Liver (tissue), 9 donors: Measurements from ENCODE around the gene TBC1D14. TPM values are rescaled to one million over a fixed set of nuclear protein-coding genes. Genes with fewer than 3 reads are reported as not detected.

Experiments used
- DNase-seq: peaks from one replicate; pipeline ENCODE4 v3.0.0-alpha.2; 2017; ENCODE audit warnings: low spot score
- H3K27ac ChIP-seq, 2 donors: one replicate each; pipeline ENCODE4 v1.7.0; 2013; ENCODE audit warnings: inconsistent platforms in 2 of 2, low read length in 2 of 2, control low read depth in 1 of 2, low read depth in 1 of 2, mild to moderate bottlenecking in 1 of 2
- H3K27me3 ChIP-seq, 4 donors: one replicate each; pipeline versions ENCODE4 v1.6.1 to v1.7.0; 2013; ENCODE audit warnings: low read length in 3 of 4, inconsistent platforms in 1 of 4, mild to moderate bottlenecking in 1 of 4, moderate library complexity in 1 of 4; ENCODE audit not compliant: control insufficient read depth in 4 of 4, insufficient read depth in 4 of 4
- H3K36me3 ChIP-seq, 4 donors: one replicate each; pipeline versions ENCODE4 v1.6.1 to v1.7.0; 2013; ENCODE audit warnings: low read length in 3 of 4, mild to moderate bottlenecking in 3 of 4, low read depth in 1 of 4, moderate library complexity in 1 of 4; ENCODE audit not compliant: control insufficient read depth in 4 of 4, insufficient read depth in 3 of 4
- H3K4me1 ChIP-seq, 4 donors: one replicate each; pipeline versions ENCODE4 v1.6.1 to v1.7.0; 2013; ENCODE audit warnings: low read length in 3 of 4, mild to moderate bottlenecking in 3 of 4, moderate library complexity in 1 of 4; ENCODE audit not compliant: control insufficient read depth in 4 of 4, insufficient read depth in 4 of 4
- H3K4me3 ChIP-seq, 3 donors: one replicate each; pipeline versions ENCODE4 v1.6.1 to v1.7.0; 2013; ENCODE audit warnings: low read length in 3 of 3, control low read depth in 1 of 3, low read depth in 1 of 3, mild to moderate bottlenecking in 1 of 3
- H3K9ac ChIP-seq, 2 donors: one replicate each; pipeline ENCODE4 v1.7.0; 2013; ENCODE audit warnings: low read length in 2 of 2, mild to moderate bottlenecking in 2 of 2, moderate library complexity in 2 of 2, control low read depth in 1 of 2, low read depth in 1 of 2
- H3K9me3 ChIP-seq, 4 donors: one replicate each; pipeline versions ENCODE4 v1.6.1 to v1.7.0; 2013; ENCODE audit warnings: low read length in 3 of 4; ENCODE audit not compliant: control insufficient read depth in 4 of 4
- ATF3 ChIP-seq: IDR thresholded peaks from 2 replicates; pipeline ENCODE4 v1.6.1; 2016; ENCODE audit warnings: antibody characterized with exemption
- FOXA2 ChIP-seq: IDR thresholded peaks from 2 replicates; pipeline ENCODE4 v1.6.1; 2016; ENCODE audit warnings: antibody characterized with exemption
- GABPA ChIP-seq, 2 donors: IDR thresholded peaks in 1 of 2; conservative IDR thresholded peaks in 1 of 2; 2 replicates each; pipeline ENCODE4 v1.6.1; 2016; ENCODE audit warnings: antibody characterized with exemption in 2 of 2, mild to moderate bottlenecking in 1 of 2, moderate library complexity in 1 of 2
- HNF4A ChIP-seq, 2 donors: conservative IDR thresholded peaks; 2 replicates each; pipeline ENCODE4 v1.6.1; 2016; ENCODE audit warnings: antibody characterized with exemption in 2 of 2, mild to moderate bottlenecking in 2 of 2
- HNF4G ChIP-seq: IDR thresholded peaks from 2 replicates; pipeline ENCODE4 v1.6.1; 2016; ENCODE audit warnings: antibody characterized with exemption
- JUND ChIP-seq, 2 donors: IDR thresholded peaks; 2 replicates each; pipeline ENCODE4 v1.6.1; 2016; ENCODE audit warnings: antibody characterized with exemption in 2 of 2
- NR2F2 ChIP-seq: IDR thresholded peaks from 2 replicates; pipeline ENCODE4 v1.6.1; 2016; ENCODE audit warnings: antibody characterized with exemption
- REST ChIP-seq: IDR thresholded peaks from 2 replicates; pipeline ENCODE4 v1.6.1; 2016; ENCODE audit warnings: antibody characterized with exemption, mild to moderate bottlenecking
- RXRA ChIP-seq, 2 donors: IDR thresholded peaks; 2 replicates each; pipeline ENCODE4 v1.6.1; 2017 to 2018; ENCODE audit warnings: antibody characterized with exemption in 2 of 2, mild to moderate bottlenecking in 1 of 2
- SP1 ChIP-seq: IDR thresholded peaks from 2 replicates; pipeline ENCODE4 v1.6.1; 2018; ENCODE audit warnings: antibody characterized with exemption, mild to moderate bottlenecking
- TAF1 ChIP-seq: conservative IDR thresholded peaks from 2 replicates; pipeline ENCODE4 v1.6.1; 2016; ENCODE audit warnings: antibody characterized with exemption, mild to moderate bottlenecking
- YY1 ChIP-seq: IDR thresholded peaks from 2 replicates; pipeline ENCODE4 v1.6.1; 2016; ENCODE audit warnings: antibody characterized with exemption, mild to moderate bottlenecking
- WGBS: extraction: QIAGEN DNeasy Blood & Tissue Kit; methylation state at CpG from one replicate; pipeline ENCODE4 v1.1.7; 2013; 5-methylcytosine and 5-hydroxymethylcytosine counted together
- polyA plus RNA-seq, 2 donors: library from polyadenylated mRNA; stranded (reverse) in 1 of 2; unstranded in 1 of 2; fragments of 200-250 nt in 1 of 2; fragments of >200 nt in 1 of 2; fragmentation: Nextera tagmentation in 1 of 2; extraction: Ambion mirVana in 1 of 2; gene quantifications; one replicate each; pipeline versions ENCODE4 v1.2.1 to v1.2.3, GENCODE V29; 2013 to 2015
- total RNA-seq, 2 donors: library from RNA; depleted of rRNA; stranded (reverse); fragments of >200 nt; gene quantifications; one replicate each; pipeline ENCODE4 v1.2.3, GENCODE V29; 2014
- TF ChIP-seq, protein P1 (sequence below): IDR thresholded peaks from 2 replicates; pipeline ENCODE4 v1.6.1; 2016; ENCODE audit warnings: antibody characterized with exemption
- TF ChIP-seq, protein P2 (sequence below): IDR thresholded peaks from 2 replicates; pipeline ENCODE4 v1.6.1; 2016; ENCODE audit warnings: antibody characterized with exemption
- TF ChIP-seq, protein P3 (sequence below): fragments of 150-350 bp; IDR thresholded peaks from 2 replicates; pipeline ENCODE4 v1.5.1; 2017; ENCODE audit warnings: improper control_type of control experiment, low read depth, low read length; ENCODE audit not compliant: missing input control
- donor health status: healthy.
- donor health status: healthy.
- donor health status: healthy.
- donor health status: healthy.
- donor health status: healthy.

The TBC1D14 gene
- total and polyA plus RNA-seq, 4 donors = 10.0 to 45.2 (median 22.7) TPM

- WGBS = 11% methylated on average over 15 of the region's 15 CpGs
- Histone ChIP-seq H3K9ac (peak overlapping the region; percentile 59 to 84), H3K4me3 (peak overlapping the region; percentile 60 to 88 (median 67)), H3K27me3 (no peaks in the 10 kb centered on the region), H3K9me3 (no peaks in the 10 kb centered on the region), H3K27ac (peak overlapping the region; percentile 95 to 97), H3K4me1 (peaks cover 6 to 62% (median 43%) of the 10 kb centered on the region in 4 donors), H3K36me3 (no peaks in the 10 kb centered on the region)
- no peak for DNase-seq
- TF ChIP-seq HNF4A (conservative IDR thresholded peaks at IDR 0.05) (peak; percentile 77 to 87), RXRA (IDR thresholded peaks at IDR 0.05) (peak in 1 of 2 donors; percentile 57), YY1 (no peak), SP1 (peak; percentile 62), NR2F2 (peak; percentile 63)
- TF ChIP-seq, protein P1, sequence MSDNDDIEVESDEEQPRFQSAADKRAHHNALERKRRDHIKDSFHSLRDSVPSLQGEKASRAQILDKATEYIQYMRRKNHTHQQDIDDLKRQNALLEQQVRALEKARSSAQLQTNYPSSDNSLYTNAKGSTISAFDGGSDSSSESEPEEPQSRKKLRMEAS = peak; percentile 25
These were observed 1.1 kb upstream of the TBC1D14 start for GRCh38 chr4:6908432-6909112.

DNA sequence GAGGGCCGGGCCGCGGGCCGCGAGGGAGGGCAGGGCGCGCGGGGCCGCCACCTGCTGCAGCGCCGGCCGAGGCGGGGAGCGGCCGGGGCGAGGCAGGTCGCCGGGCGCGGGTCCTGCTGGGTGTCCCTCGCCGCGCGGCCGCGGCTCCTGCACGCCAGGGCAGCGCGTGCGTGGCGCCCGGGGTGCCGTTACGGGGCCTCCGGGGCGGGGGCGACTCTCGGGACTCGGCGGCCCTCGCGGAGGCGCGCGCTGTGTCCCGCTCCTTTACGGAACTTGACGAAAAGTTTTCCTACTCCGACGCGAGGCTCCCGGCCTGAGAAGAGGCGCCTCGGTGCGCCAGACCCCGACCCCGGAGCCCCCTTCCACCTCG is 329 bp downstream of the TBC1D14 start:
- Histone ChIP-seq H3K36me3 (no peaks in the 10 kb centered on the region), H3K4me1 (peaks cover 7 to 60% (median 43%) of the 10 kb centered on the region in 4 donors), H3K9ac (peak overlapping the region; percentile 71 to 75), H3K9me3 (no peaks in the 10 kb centered on the region), H3K27me3 (no peaks in the 10 kb centered on the region), H3K27ac (peak overlapping the region; percentile 95 to 97), H3K4me3 (peak overlapping the region; percentile 77 to 88 (median 85))
- under 1% methylated on average over 58 of the region's 58 CpGs for WGBS
- DNase-seq = no peak
- TF ChIP-seq SP1 = no peak
- TF ChIP-seq, protein P2, sequence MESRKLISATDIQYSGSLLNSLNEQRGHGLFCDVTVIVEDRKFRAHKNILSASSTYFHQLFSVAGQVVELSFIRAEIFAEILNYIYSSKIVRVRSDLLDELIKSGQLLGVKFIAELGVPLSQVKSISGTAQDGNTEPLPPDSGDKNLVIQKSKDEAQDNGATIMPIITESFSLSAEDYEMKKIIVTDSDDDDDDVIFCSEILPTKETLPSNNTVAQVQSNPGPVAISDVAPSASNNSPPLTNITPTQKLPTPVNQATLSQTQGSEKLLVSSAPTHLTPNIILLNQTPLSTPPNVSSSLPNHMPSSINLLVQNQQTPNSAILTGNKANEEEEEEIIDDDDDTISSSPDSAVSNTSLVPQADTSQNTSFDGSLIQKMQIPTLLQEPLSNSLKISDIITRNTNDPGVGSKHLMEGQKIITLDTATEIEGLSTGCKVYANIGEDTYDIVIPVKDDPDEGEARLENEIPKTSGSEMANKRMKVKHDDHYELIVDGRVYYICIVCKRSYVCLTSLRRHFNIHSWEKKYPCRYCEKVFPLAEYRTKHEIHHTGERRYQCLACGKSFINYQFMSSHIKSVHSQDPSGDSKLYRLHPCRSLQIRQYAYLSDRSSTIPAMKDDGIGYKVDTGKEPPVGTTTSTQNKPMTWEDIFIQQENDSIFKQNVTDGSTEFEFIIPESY = no peak
- TF ChIP-seq, protein P1 = no peak
- no peak for TF ChIP-seq TAF1
- TF ChIP-seq NR2F2 = no peak
- no peak for TF ChIP-seq HNF4A (conservative IDR thresholded peaks at IDR 0.05)
- no peak for TF ChIP-seq JUND (IDR thresholded peaks at IDR 0.05)
- no peak for TF ChIP-seq REST
- TF ChIP-seq YY1 = no peak
- TF ChIP-seq HNF4G = no peak
- TF ChIP-seq GABPA (IDR thresholded peaks at IDR 0.05 in 1 of 2, conservative IDR thresholded peaks at IDR 0.05 in 1 of 2) = no peak
- no peak for TF ChIP-seq ATF3
- TF ChIP-seq, protein P3, sequence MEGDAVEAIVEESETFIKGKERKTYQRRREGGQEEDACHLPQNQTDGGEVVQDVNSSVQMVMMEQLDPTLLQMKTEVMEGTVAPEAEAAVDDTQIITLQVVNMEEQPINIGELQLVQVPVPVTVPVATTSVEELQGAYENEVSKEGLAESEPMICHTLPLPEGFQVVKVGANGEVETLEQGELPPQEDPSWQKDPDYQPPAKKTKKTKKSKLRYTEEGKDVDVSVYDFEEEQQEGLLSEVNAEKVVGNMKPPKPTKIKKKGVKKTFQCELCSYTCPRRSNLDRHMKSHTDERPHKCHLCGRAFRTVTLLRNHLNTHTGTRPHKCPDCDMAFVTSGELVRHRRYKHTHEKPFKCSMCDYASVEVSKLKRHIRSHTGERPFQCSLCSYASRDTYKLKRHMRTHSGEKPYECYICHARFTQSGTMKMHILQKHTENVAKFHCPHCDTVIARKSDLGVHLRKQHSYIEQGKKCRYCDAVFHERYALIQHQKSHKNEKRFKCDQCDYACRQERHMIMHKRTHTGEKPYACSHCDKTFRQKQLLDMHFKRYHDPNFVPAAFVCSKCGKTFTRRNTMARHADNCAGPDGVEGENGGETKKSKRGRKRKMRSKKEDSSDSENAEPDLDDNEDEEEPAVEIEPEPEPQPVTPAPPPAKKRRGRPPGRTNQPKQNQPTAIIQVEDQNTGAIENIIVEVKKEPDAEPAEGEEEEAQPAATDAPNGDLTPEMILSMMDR = no peak
- no peak for TF ChIP-seq FOXA2
